ENCODE data around the gene RIMBP2.

Gene RIMBP2

GRCh38 chr12:130527239-130527638, 188.9 kb downstream of the RIMBP2 start:
- no peak for TF ChIP-seq CTCF (IDR thresholded peaks at IDR 0.05)

- no peak for TF ChIP-seq CTCF (IDR thresholded peaks at IDR 0.05)
These were observed 189.3 kb downstream of the RIMBP2 start for GRCh38 chr12:130526813-130527212.

DNA sequence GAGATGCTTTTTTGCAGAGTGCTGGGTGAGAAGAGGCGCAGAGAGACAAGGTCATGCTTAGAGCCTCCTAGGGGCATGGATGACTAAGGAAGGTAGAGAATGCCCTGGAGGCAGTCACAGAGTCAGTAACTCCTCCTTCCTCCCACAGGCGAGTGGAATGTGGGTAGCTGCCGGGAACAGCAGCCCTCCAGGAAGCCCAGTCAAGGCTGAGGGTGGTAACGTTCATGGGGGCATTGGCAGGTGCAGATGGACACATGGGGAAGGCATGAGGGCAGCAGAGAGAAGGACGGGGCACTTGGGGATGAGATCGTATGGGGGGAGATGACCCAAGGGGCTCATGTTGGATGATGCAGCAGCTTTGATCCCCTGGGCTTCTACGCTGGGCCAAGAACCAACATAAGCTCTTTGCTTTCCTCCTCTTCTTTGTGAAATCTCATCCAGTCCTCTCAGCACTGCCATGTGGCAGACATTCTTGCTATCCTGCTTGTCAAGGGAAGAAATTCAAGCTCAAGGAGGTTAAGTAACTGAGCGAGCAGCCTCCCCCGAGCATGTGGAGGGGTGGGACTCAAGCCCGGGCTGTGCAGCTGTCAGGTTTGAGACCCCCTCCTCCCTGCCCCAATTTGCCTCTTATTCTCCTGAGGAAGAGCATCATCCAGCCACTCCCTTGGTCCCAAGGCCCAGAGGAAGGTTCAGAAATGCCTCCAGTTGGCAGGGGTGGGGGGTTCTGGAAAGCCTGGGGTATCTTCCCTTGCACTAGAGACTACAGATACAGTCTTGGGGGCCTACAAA, 190.5 kb downstream of the RIMBP2 start:
- no peak for TF ChIP-seq CTCF (IDR thresholded peaks at IDR 0.05)

- no peak for TF ChIP-seq CTCF (IDR thresholded peaks at IDR 0.05)
These were observed 191.3 kb downstream of the RIMBP2 start for GRCh38 chr12:130524759-130525158.

DNA sequence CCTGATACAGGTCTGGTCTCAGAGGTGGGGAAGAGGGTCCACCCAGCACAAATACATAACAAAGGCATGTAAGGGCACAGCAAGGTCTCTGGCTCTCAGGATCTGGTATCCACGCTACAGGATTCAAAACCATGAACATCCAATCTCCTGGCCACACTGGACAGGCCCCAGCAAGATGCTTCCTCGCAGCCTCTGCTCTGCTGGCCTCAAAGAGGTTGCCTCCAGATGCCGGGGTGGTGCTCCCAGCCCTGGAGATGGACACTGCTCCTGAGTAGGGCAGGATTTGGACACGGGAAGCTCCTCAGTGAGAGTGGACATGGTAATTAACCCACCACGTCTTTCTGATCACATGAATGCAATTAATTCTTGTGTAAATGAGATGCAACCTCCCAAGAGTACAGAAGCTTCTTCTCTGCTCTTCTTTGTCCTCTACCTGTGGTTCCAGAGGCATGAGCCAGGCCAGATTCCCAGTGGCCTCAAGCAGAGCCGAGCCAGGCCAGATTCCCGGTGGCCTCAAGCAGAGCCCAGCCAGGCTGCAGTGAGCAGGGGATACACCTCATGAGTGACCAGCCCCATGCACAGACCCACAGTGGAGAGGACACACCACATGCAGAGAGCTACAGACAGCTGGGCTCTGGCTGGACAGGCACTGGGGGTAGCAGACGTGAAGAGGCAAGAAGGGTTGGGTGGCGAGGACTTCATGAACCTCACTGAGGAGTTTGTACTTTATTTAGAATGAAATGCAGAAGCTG, 192.1 kb downstream of the RIMBP2 start:
- TF ChIP-seq CTCF (IDR thresholded peaks at IDR 0.05) = no peak

DNA sequence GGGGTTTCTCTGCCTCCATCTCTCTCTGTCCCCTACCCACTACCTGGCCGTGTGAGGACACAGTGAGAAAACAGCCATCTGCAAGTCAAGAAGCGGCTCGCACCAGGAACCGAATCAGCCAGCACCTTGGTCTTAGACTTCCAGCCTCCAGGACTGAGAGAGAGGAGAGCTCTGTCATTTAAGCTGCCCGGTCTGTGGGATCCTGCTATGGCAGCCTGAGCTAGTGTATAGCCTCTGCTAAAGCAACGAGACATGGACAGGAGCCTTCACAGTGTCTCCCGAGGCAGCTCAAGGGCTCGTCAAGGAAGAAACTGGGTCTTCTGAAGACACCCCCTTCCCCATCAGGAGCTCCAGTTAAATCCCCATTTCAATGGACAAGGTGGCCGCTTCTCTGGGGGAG, 192.9 kb downstream of the RIMBP2 start:
- no peak for TF ChIP-seq CTCF (IDR thresholded peaks at IDR 0.05)

GRCh38 chr12:130522244-130522834, 193.8 kb downstream of the RIMBP2 start:
- TF ChIP-seq CTCF (IDR thresholded peaks at IDR 0.05) = no peak

Data from LNCAP (cell line).